ENCODE results near the gene GNAS. TPM values are rescaled to one million over a fixed set of nuclear protein-coding genes. Genes with fewer than 3 reads are reported as not detected.
"Not testable (repeated sequence)": the region's sequence is repeated elsewhere in the genome, so short reads cannot be mapped to it uniquely, and the experiment has no call there.

GNAS gene
- total and polyA plus RNA-seq, 12 donors = 1,348 to 5,181 (median 1,783) TPM

- intact Hi-C loops (cut with DNase I) = no loop called here
- no peak for ATAC-seq
- H3K4me3 ChIP-seq = no peak overlapping the region
- no peak for DNase-seq
- H3K27ac ChIP-seq = no peak overlapping the region
- H3K27me3 ChIP-seq = no peaks in the 10 kb centered on the region
- peaks cover 0 to 6% (median 0%) of the 10 kb centered on the region in 11 donors for H3K9me3 ChIP-seq
- WGBS, 2 donors = 47 to 48% methylated on average over 3 of the region's 3 CpGs
- H3K36me3 ChIP-seq = no peaks in the 10 kb centered on the region
- peaks cover 0 to 11% (median 0%) of the 10 kb centered on the region in 9 donors for H3K4me1 ChIP-seq
- no peak for TF ChIP-seq CTCF (IDR thresholded peaks at IDR 0.05)
These were observed 89.0 kb downstream of the GNAS start for GRCh38 chr20:58941471-58941870.

GRCh38 chr20:58942549-58942948, 90.0 kb downstream of the GNAS start:
- no peak overlapping the region for H3K4me3 ChIP-seq
- H3K27ac ChIP-seq = no peak overlapping the region
- 63 to 71% methylated on average over 4 of the region's 4 CpGs for WGBS, 2 donors
- peaks cover 0 to 11% (median 0%) of the 10 kb centered on the region in 9 donors for H3K4me1 ChIP-seq
- intact Hi-C loops (cut with DNase I) = no loop called here
- ATAC-seq (no peak), DNase-seq (no peak)
- TF ChIP-seq CTCF (IDR thresholded peaks at IDR 0.05) = no peak
- no peaks in the 10 kb centered on the region for H3K9me3 ChIP-seq
- H3K36me3 ChIP-seq = no peaks in the 10 kb centered on the region
- H3K27me3 ChIP-seq = no peaks in the 10 kb centered on the region

- no peak overlapping the region for H3K27ac ChIP-seq
- TF ChIP-seq CTCF (IDR thresholded peaks at IDR 0.05) = no peak
- DNase-seq (no peak), ATAC-seq (peak in 1 of 8 donors; percentile 17)
- H3K9me3 ChIP-seq = no peaks in the 10 kb centered on the region
- H3K4me3 ChIP-seq = no peak overlapping the region
- 48 to 62% methylated on average over 5 of the region's 5 CpGs for WGBS, 2 donors
- H3K36me3 ChIP-seq = no peaks in the 10 kb centered on the region
- intact Hi-C loops (cut with DNase I) = no loop called here
- no peaks in the 10 kb centered on the region for H3K27me3 ChIP-seq
- H3K4me1 ChIP-seq = peaks cover 0 to 6% (median 0%) of the 10 kb centered on the region in 9 donors
These were observed 92.1 kb downstream of the GNAS start for GRCh38 chr20:58944610-58945009.

- no peaks in the 10 kb centered on the region for H3K36me3 ChIP-seq
- no peak overlapping the region for H3K4me3 ChIP-seq
- H3K4me1 ChIP-seq = peaks cover 0 to 6% (median 0%) of the 10 kb centered on the region in 9 donors
- WGBS, 2 donors = 87 to 89% methylated on average over 10 of the region's 10 CpGs
- H3K27ac ChIP-seq = no peak overlapping the region
- no peaks in the 10 kb centered on the region for H3K27me3 ChIP-seq
- intact Hi-C loops (cut with DNase I) = no loop called here
- TF ChIP-seq CTCF (IDR thresholded peaks at IDR 0.05) = no peak
- no peaks in the 10 kb centered on the region for H3K9me3 ChIP-seq
- DNase-seq = no peak
- no peak for ATAC-seq
These were observed 93.6 kb downstream of the GNAS start for GRCh38 chr20:58945965-58946631.

GRCh38 chr20:58947797-58948388, 95.4 kb downstream of the GNAS start:
- H3K36me3 ChIP-seq; H3K4me1 ChIP-seq; H3K9me3 ChIP-seq; DNase-seq; ATAC-seq; H3K27ac ChIP-seq; intact Hi-C loops (cut with DNase I); H3K27me3 ChIP-seq; H3K4me3 ChIP-seq: not testable (repeated sequence)
- WGBS, 2 donors = 78 to 83% methylated on average over 7 of the region's 7 CpGs

All from heart right ventricle (tissue), 16 donors.